Fibroblast of pulmonary artery (primary cell): Measurements from ENCODE around the gene CACNA2D3.

Experiments
- DNase-seq: peaks from one replicate; pipeline ENCODE4 v3.0.0-alpha.2; 2010; ENCODE audit warnings: low read depth
- H3K4me3 ChIP-seq: replicated peaks from 2 replicates; pipeline ENCODE4 v1.5.1; 2011; ENCODE audit warnings: low read depth, mild to moderate bottlenecking, control low read depth, low read length, moderate library complexity
- TF ChIP-seq, protein P1 (sequence below): IDR thresholded peaks from 2 replicates; pipeline ENCODE4 v1.5.1; 2011; ENCODE audit warnings: mild to moderate bottlenecking, control low read depth, low read length, inconsistent platforms; ENCODE audit errors: missing control alignments

CACNA2D3 gene

GRCh38 chr3:54719914-54720313 is 597.6 kb downstream of the CACNA2D3 start:
- H3K4me3 ChIP-seq = no peak overlapping the region
- TF ChIP-seq, protein P1, sequence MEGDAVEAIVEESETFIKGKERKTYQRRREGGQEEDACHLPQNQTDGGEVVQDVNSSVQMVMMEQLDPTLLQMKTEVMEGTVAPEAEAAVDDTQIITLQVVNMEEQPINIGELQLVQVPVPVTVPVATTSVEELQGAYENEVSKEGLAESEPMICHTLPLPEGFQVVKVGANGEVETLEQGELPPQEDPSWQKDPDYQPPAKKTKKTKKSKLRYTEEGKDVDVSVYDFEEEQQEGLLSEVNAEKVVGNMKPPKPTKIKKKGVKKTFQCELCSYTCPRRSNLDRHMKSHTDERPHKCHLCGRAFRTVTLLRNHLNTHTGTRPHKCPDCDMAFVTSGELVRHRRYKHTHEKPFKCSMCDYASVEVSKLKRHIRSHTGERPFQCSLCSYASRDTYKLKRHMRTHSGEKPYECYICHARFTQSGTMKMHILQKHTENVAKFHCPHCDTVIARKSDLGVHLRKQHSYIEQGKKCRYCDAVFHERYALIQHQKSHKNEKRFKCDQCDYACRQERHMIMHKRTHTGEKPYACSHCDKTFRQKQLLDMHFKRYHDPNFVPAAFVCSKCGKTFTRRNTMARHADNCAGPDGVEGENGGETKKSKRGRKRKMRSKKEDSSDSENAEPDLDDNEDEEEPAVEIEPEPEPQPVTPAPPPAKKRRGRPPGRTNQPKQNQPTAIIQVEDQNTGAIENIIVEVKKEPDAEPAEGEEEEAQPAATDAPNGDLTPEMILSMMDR = no peak
- DNase-seq = no peak

DNA sequence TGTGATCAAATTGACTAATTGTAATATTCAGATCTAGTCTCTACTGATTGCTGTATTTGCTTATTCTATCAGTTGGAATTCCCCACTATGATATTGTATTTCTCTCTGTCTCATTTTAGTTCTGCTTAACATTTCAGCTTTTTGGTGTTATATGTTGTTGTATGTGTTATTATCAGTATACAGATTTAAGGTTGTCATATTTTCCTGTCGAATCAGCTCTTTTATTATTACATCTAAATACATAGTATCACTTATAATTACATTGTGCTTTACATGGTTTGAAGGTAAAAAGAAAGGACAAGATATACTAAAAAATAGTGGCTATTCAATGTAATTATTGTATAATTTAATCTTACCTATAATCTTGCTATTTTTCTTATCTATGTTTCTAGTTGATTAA is 598.3 kb downstream of the CACNA2D3 start:
- no peak for DNase-seq
- no peak overlapping the region for H3K4me3 ChIP-seq
- TF ChIP-seq, protein P1 = no peak

DNA sequence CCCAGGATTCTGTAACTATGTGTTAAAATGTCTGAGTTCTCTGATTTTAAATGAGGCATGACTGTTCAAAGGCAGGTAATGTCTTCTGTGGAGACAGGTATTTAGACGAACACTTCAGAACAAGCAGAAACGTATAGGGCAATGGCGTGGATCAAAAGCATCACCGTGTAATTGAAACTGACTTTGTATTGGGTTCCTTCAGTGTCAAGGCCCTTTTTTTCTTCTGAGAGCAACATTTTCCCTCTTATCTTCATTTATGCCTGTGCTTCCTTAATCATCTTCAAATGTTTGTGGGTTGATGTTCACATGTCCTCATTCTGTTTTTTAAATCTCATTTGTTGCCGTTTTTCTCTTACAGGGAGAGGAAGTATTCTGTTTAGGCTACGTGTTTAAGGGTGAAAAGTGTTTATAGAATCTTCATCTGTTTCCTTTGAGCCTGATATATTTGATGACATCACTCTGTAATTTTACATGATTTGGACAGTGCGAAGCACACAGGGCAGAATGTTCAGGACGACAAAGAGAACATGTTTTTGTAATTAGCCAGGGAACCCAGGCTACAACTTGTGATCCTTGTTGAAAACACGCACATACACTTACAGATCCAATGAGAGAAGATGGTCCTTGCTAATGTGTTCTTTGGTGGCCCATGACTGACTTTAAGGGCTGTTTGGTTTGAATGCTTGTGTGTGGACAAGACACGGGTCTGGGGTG is 609.5 kb downstream of the CACNA2D3 start:
- no peak overlapping the region for H3K4me3 ChIP-seq
- TF ChIP-seq, protein P1 = no peak
- DNase-seq = no peak

GRCh38 chr3:54733106-54734006 is 611.0 kb downstream of the CACNA2D3 start:
- H3K4me3 ChIP-seq = no peak overlapping the region
- TF ChIP-seq, protein P1 = no peak

DNA sequence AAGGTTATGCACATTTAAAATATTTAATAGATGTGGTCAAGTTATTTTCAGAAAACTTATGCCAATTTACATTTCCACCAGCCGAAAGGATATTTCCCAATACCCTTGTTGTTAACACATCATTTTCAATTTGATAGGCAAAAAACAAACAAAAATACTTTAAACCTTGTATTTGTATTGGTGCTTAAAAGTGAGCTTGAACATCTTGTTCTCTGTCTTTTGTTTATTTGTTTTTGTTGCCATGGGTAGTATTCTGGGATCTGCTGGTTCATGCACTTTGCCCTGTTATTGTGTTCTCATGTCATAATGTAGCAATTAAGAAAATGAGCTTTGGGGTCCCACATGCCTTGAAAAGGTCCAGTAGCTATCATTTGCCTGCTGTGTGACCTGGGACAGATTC is 614.1 kb downstream of the CACNA2D3 start:
- DNase-seq = no peak
- H3K4me3 ChIP-seq = no peak overlapping the region
- TF ChIP-seq, protein P1 = no peak

More at GRCh38 chr3:54733106-54734006, 611.0 kb downstream of the CACNA2D3 start:
- no peak for DNase-seq

DNA sequence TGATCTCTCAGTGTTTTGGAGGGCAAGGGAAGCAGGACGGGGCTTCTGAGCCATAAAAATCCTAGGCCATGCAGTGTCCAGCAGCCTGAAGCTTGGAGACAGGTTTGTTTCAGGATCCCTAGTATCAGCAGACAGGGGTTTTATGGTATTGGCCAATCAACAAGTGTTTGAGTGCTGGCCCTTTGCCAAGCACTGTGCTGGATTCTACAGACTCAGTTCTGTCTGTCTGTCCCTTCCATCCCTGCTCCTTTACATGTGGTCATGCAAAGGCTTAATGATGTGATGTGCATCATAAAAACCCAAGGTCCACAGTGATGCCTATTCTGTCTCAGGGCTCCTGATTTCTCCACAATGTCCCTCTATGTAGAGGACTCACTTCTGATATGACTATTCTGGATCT is 621.4 kb downstream of the CACNA2D3 start:
- no peak for DNase-seq
- H3K4me3 ChIP-seq = no peak overlapping the region
- TF ChIP-seq, protein P1 = no peak
